ENCODE data around the gene ABCB8.
A peak's percentile ranks its signal among the peaks of the same experiment; 100 is the strongest.

Gene ABCB8

DNA sequence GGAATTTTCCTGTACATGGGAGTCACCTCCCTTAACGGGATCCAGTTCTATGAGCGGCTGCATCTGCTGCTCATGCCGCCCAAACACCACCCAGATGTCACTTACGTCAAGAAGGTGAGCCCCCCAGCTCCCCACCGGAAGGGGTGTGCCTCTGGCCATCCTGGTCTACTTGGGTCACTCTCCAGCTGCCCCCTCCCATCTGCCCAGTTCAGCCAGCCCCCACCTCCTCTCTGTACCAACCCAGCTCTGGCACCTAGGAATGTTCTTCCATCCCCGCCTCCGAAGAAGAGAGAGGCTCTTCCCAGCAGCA is 47.4 kb downstream of the ABCB8 start:
- POLR2A ChIA-PET = interaction anchor here (0.6 to 4.8 kb wide), 5 partner anchors 9 to 128 kb away, joined by 3 to 22 read pairs (median 7); partner anchors contain the start of genes ABCB8 and SLC4A2

DNA sequence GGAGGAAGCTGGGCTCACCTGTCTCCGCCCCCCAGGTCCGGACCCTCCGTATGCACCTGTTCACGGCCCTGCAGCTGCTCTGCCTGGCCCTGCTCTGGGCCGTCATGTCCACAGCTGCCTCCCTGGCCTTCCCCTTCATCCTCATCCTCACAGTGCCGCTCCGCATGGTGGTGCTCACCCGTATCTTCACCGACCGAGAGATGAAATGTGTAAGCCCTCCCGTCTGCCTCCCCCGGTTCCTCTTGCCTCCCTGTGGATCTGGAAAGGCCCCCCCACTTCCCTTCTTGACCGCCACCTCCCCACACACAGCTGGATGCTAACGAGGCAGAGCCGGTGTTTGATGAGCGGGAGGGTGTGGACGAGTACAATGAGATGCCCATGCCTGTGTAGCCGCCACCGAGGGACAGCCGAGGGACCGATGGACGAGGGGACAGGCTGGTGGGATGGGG is 47.8 kb downstream of the ABCB8 start:
- POLR2A ChIA-PET = interaction anchor here (0.8 to 4.8 kb wide), 5 partner anchors 8 to 48 kb away, joined by 4 to 22 read pairs (median 7); partner anchors contain the start of genes ABCB8 and SLC4A2
- Histone ChIP-seq H3K27ac (ENCODE audit: extremely low read depth, low read depth, low read length) (no peak overlapping the region), H3K4me3 (ENCODE audit: low read depth, low read length) (no peak overlapping the region), H3K9me3 (ENCODE audit: control insufficient read depth, insufficient read depth, low read depth, low read length) (no peaks in the 10 kb centered on the region), H3K4me1 (ENCODE audit: control insufficient read depth, insufficient read depth, low read length) (peaks cover 4% of the 10 kb centered on the region; the same call in 1 of the 2 replicates), H3K36me3 (ENCODE audit: control insufficient read depth in 2 of 2, insufficient read depth in 1 of 2, low read length in 2 of 2) (peaks cover 15 to 77% of the 10 kb centered on the region in 2 experiments; a peak in 2 of 3 replicates)
- CTCF ChIA-PET = interaction anchor here (1.9 kb wide), 1 partner anchor 35 kb away, joined by 9 read pairs; no protein-coding TSS in a partner anchor
- 0 out of 2 replicates have a peak, but pooled peaks have one; percentile 28 for TF ChIP-seq ZNF341 (tag by site-specific recombination; IDR thresholded peaks at IDR 0.05; ENCODE audit: low read depth)
- no peak for TF ChIP-seq ZNF555 (tag by site-specific recombination; conservative IDR thresholded peaks at IDR 0.05)
- TF ChIP-seq, protein P1, sequence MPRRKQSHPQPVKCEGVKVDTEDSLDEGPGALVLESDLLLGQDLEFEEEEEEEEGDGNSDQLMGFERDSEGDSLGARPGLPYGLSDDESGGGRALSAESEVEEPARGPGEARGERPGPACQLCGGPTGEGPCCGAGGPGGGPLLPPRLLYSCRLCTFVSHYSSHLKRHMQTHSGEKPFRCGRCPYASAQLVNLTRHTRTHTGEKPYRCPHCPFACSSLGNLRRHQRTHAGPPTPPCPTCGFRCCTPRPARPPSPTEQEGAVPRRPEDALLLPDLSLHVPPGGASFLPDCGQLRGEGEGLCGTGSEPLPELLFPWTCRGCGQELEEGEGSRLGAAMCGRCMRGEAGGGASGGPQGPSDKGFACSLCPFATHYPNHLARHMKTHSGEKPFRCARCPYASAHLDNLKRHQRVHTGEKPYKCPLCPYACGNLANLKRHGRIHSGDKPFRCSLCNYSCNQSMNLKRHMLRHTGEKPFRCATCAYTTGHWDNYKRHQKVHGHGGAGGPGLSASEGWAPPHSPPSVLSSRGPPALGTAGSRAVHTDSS (tag by site-specific recombination; IDR thresholded peaks at IDR 0.05) = peak; percentile 61
- no peak for TF ChIP-seq KLF10 (tag by site-specific recombination; IDR thresholded peaks at IDR 0.05)
- TF ChIP-seq WT1 (tag by site-specific recombination; IDR thresholded peaks at IDR 0.05) = peak; percentile 56; the same call in 1 of the 2 replicates
- TF ChIP-seq ZFP37 (tag by site-specific recombination; IDR thresholded peaks at IDR 0.05) = no peak
- TF ChIP-seq OSR2 (tag by site-specific recombination; IDR thresholded peaks at IDR 0.05) = no peak
- no peak for TF ChIP-seq ZNF175 (tag by site-specific recombination; IDR thresholded peaks at IDR 0.05)
- no peak for TF ChIP-seq ZNF132 (tag by site-specific recombination; IDR thresholded peaks at IDR 0.05; ENCODE audit: borderline replicate concordance)
- no peak for TF ChIP-seq GLI4 (tag by site-specific recombination; IDR thresholded peaks at IDR 0.05)
- TF ChIP-seq, protein P2, sequence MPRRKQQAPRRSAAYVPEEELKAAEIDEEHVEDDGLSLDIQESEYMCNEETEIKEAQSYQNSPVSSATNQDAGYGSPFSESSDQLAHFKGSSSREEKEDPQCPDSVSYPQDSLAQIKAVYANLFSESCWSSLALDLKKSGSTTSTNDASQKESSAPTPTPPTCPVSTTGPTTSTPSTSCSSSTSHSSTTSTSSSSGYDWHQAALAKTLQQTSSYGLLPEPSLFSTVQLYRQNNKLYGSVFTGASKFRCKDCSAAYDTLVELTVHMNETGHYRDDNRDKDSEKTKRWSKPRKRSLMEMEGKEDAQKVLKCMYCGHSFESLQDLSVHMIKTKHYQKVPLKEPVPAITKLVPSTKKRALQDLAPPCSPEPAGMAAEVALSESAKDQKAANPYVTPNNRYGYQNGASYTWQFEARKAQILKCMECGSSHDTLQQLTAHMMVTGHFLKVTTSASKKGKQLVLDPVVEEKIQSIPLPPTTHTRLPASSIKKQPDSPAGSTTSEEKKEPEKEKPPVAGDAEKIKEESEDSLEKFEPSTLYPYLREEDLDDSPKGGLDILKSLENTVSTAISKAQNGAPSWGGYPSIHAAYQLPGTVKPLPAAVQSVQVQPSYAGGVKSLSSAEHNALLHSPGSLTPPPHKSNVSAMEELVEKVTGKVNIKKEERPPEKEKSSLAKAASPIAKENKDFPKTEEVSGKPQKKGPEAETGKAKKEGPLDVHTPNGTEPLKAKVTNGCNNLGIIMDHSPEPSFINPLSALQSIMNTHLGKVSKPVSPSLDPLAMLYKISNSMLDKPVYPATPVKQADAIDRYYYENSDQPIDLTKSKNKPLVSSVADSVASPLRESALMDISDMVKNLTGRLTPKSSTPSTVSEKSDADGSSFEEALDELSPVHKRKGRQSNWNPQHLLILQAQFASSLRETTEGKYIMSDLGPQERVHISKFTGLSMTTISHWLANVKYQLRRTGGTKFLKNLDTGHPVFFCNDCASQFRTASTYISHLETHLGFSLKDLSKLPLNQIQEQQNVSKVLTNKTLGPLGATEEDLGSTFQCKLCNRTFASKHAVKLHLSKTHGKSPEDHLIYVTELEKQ (tag by site-specific recombination; IDR thresholded peaks at IDR 0.05; ENCODE audit: borderline replicate concordance) = no peak
- no peak for TF ChIP-seq GLI2 (tag by site-specific recombination; IDR thresholded peaks at IDR 0.05; ENCODE audit: borderline replicate concordance, low read depth)
- no peak for TF ChIP-seq TCF7L2 (IDR thresholded peaks at IDR 0.05; ENCODE audit: borderline replicate concordance, low read depth, low read length)
- no peak for TF ChIP-seq ZNF391 (tag by site-specific recombination; IDR thresholded peaks at IDR 0.05; ENCODE audit: borderline replicate concordance, low read depth)
- TF ChIP-seq, protein P3, sequence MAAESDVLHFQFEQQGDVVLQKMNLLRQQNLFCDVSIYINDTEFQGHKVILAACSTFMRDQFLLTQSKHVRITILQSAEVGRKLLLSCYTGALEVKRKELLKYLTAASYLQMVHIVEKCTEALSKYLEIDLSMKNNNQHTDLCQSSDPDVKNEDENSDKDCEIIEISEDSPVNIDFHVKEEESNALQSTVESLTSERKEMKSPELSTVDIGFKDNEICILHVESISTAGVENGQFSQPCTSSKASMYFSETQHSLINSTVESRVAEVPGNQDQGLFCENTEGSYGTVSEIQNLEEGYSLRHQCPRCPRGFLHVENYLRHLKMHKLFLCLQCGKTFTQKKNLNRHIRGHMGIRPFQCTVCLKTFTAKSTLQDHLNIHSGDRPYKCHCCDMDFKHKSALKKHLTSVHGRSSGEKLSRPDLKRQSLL (tag by site-specific recombination; IDR thresholded peaks at IDR 0.05) = no peak
- no peak for TF ChIP-seq ZNF324 (tag by site-specific recombination; IDR thresholded peaks at IDR 0.05)
- no peak for TF ChIP-seq IKZF3 (tag by site-specific recombination; IDR thresholded peaks at IDR 0.05)
- no peak for TF ChIP-seq ZNF561 (tag by site-specific recombination; IDR thresholded peaks at IDR 0.05; ENCODE audit: borderline replicate concordance)
- TF ChIP-seq, protein P4, sequence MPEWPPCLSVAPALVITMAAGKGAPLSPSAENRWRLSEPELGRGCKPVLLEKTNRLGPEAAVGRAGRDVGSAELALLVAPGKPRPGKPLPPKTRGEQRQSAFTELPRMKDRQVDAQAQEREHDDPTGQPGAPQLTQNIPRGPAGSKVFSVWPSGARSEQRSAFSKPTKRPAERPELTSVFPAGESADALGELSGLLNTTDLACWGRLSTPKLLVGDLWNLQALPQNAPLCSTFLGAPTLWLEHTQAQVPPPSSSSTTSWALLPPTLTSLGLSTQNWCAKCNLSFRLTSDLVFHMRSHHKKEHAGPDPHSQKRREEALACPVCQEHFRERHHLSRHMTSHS (tag by site-specific recombination; IDR thresholded peaks at IDR 0.05) = no peak

More for the DNA sequence above, 47.4 kb downstream of the ABCB8 start:
- Histone ChIP-seq H3K4me1 (ENCODE audit: control insufficient read depth, insufficient read depth, low read length) (peaks cover 4% of the 10 kb centered on the region; the same call in 1 of the 2 replicates), H3K4me3 (ENCODE audit: low read depth, low read length) (no peak overlapping the region), H3K27ac (ENCODE audit: extremely low read depth, low read depth, low read length) (no peak overlapping the region), H3K9me3 (ENCODE audit: control insufficient read depth, insufficient read depth, low read depth, low read length) (no peaks in the 10 kb centered on the region), H3K36me3 (ENCODE audit: control insufficient read depth in 2 of 2, insufficient read depth in 1 of 2, low read length in 2 of 2) (peaks cover 15 to 80% of the 10 kb centered on the region in 2 experiments; a peak in 2 of 3 replicates)
- TF ChIP-seq KLF1 (tag by site-specific recombination; IDR thresholded peaks at IDR 0.05) (no peak), ZNF843 (tag by site-specific recombination; IDR thresholded peaks at IDR 0.05) (no peak), ZNF37A (tag by site-specific recombination; IDR thresholded peaks at IDR 0.05) (no peak), YY2 (tag by site-specific recombination; IDR thresholded peaks at IDR 0.05) (no peak)
- TF ChIP-seq, protein P5, sequence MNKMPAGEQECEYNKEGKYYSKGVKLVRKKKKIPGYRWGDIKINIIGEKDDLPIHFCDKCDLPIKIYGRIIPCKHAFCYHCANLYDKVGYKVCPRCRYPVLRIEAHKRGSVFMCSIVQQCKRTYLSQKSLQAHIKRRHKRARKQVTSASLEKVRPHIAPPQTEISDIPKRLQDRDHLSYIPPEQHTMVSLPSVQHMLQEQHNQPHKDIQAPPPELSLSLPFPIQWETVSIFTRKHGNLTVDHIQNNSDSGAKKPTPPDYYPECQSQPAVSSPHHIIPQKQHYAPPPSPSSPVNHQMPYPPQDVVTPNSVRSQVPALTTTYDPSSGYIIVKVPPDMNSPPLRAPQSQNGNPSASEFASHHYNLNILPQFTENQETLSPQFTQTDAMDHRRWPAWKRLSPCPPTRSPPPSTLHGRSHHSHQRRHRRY (tag by site-specific recombination; IDR thresholded peaks at IDR 0.05) = no peak
- TF ChIP-seq, protein P6, sequence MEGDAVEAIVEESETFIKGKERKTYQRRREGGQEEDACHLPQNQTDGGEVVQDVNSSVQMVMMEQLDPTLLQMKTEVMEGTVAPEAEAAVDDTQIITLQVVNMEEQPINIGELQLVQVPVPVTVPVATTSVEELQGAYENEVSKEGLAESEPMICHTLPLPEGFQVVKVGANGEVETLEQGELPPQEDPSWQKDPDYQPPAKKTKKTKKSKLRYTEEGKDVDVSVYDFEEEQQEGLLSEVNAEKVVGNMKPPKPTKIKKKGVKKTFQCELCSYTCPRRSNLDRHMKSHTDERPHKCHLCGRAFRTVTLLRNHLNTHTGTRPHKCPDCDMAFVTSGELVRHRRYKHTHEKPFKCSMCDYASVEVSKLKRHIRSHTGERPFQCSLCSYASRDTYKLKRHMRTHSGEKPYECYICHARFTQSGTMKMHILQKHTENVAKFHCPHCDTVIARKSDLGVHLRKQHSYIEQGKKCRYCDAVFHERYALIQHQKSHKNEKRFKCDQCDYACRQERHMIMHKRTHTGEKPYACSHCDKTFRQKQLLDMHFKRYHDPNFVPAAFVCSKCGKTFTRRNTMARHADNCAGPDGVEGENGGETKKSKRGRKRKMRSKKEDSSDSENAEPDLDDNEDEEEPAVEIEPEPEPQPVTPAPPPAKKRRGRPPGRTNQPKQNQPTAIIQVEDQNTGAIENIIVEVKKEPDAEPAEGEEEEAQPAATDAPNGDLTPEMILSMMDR (tag by site-specific recombination; IDR thresholded peaks at IDR 0.05) = no peak
- CTCF ChIA-PET = interaction anchor here (1.9 kb wide), 1 partner anchor 35 kb away, joined by 9 read pairs; no protein-coding TSS in a partner anchor

Data from HEK293 (cell line).